Keratinocyte (primary cell): Measurements from ENCODE around the gene TMC7. TPM values are rescaled to one million over a fixed set of nuclear protein-coding genes. Genes with fewer than 3 reads are reported as not detected.

ENCODE experiments used
- DNase-seq: peaks from one replicate; pipeline ENCODE4 v3.0.0-alpha.2; 2011; ENCODE audit warnings: low read depth, missing footprints, low spot score
- FAIRE-seq: peaks from 2 replicates; lab custom pipeline; 2011; peaks lifted over from hg19 to GRCh38; lab: Jason Lieb, UNC
- H2AFZ ChIP-seq: 2 replicates; pipeline ENCODE4 v1.6.0; 2012; ENCODE audit warnings: low read length, control low read depth, inconsistent platforms; ENCODE audit not compliant: control insufficient read depth
- H3K27ac ChIP-seq: 2 replicates; pipeline ENCODE4 v1.5.1; 2011; ENCODE audit warnings: low read length; ENCODE audit not compliant: control insufficient read depth, insufficient read depth
- H3K27me3 ChIP-seq: 3 replicates; pipeline ENCODE4 v1.6.0; 2011; ENCODE audit warnings: low read length; ENCODE audit not compliant: control insufficient read depth, insufficient read depth; ENCODE audit errors: extremely low read depth
- H3K36me3 ChIP-seq, 2 experiments: 2 replicates in 1 of 2; 3 replicates in 1 of 2; pipeline ENCODE4 v1.5.1; 2011; ENCODE audit warnings: low read length in 2 of 2, mild to moderate bottlenecking in 1 of 2; ENCODE audit not compliant: control insufficient read depth in 2 of 2, insufficient read depth in 2 of 2; ENCODE audit errors: extremely low read depth in 1 of 2
- H3K4me1 ChIP-seq: 3 replicates; pipeline ENCODE4 v1.5.1; 2011; ENCODE audit warnings: low read length; ENCODE audit not compliant: control insufficient read depth, insufficient read depth; ENCODE audit errors: extremely low read depth
- H3K4me2 ChIP-seq: 3 replicates; pipeline ENCODE4 v1.6.0; 2011; ENCODE audit warnings: low read depth, low read length; ENCODE audit not compliant: control insufficient read depth, insufficient read depth; ENCODE audit errors: extremely low read depth
- H3K4me3 ChIP-seq, 3 experiments: fragments of 200-600 bp in 1 of 3; sonication (generic) in 1 of 3; 2 replicates in 2 of 3; 3 replicates in 1 of 3; pipeline ENCODE4 v1.5.1; 2011 to 2016; ENCODE audit warnings: low read length in 3 of 3, mild to moderate bottlenecking in 3 of 3, control low read depth in 2 of 3, inconsistent platforms in 1 of 3, low read depth in 1 of 3, mixed read lengths in 1 of 3, mixed run types in 1 of 3, moderate library complexity in 1 of 3; ENCODE audit not compliant: control insufficient read depth in 2 of 3, insufficient read depth in 2 of 3; ENCODE audit errors: extremely low read depth in 1 of 3
- H3K79me2 ChIP-seq: 2 replicates; pipeline ENCODE4 v1.6.0; 2012; ENCODE audit warnings: low read length; ENCODE audit not compliant: control insufficient read depth, insufficient read depth
- H3K9ac ChIP-seq: 3 replicates; pipeline ENCODE4 v1.6.0; 2011; ENCODE audit warnings: low read length; ENCODE audit not compliant: control insufficient read depth, insufficient read depth; ENCODE audit errors: extremely low read depth
- H3K9me1 ChIP-seq: 3 replicates; pipeline ENCODE4 v1.6.0; 2011; ENCODE audit warnings: low read length; ENCODE audit not compliant: control insufficient read depth, insufficient read depth; ENCODE audit errors: extremely low read depth
- H3K9me3 ChIP-seq: 2 replicates; pipeline ENCODE4 v1.5.1; 2012; ENCODE audit warnings: low read depth, low read length; ENCODE audit not compliant: control insufficient read depth
- H4K20me1 ChIP-seq: 3 replicates; pipeline ENCODE4 v1.6.0; 2011; ENCODE audit warnings: low read length; ENCODE audit not compliant: control insufficient read depth, insufficient read depth; ENCODE audit errors: extremely low read depth
- EZH2 ChIP-seq: IDR thresholded peaks from one replicate; pipeline ENCODE4 v1.6.1; 2012; ENCODE audit warnings: inconsistent platforms, mild to moderate bottlenecking, low read length, moderate library complexity
- dilution Hi-C: fragments of 300-500 bp; cut with MboI; formaldehyde crosslinking; loops from one replicate; pipeline ENCODE4 v1.7.0; 2020; ENCODE audit warnings: low sequenced_read_pairs; ENCODE audit not compliant: extremely low pct_ligation_motif_present
- polyA plus RNA-seq, 5 experiments: library from polyadenylated mRNA; depleted of rRNA in 3 of 5; stranded (reverse) in 3 of 5; stranded (forward) in 1 of 5; unstranded in 1 of 5; fragments of >200 nt; gene quantifications; 1 replicate in 1 of 5; 2 replicates in 3 of 5; 3 replicates in 1 of 5; pipeline versions ENCODE4 v1.2.1 to v1.2.3, GENCODE V29; 2011 to 2012; ENCODE audit warnings: missing spikeins in 2 of 5, low read depth in 1 of 5, low replicate concordance in 1 of 5
- TF ChIP-seq, protein P1 (sequence below), 3 experiments: IDR thresholded peaks in 1 of 3; conservative IDR thresholded peaks in 1 of 3; optimal IDR thresholded peaks in 1 of 3; 2 replicates in 2 of 3; 3 replicates in 1 of 3; pipeline versions ENCODE3 to v1.5.1; 2011; ENCODE audit warnings: low read length in 3 of 3, mild to moderate bottlenecking in 3 of 3, moderate library complexity in 2 of 3, control low read depth in 1 of 3, inconsistent platforms in 1 of 3; ENCODE audit not compliant: insufficient read depth in 2 of 3; ENCODE audit errors: extremely low read depth in 1 of 3

TMC7 gene
- polyA plus RNA-seq, 1 donor (not counting 4 experiments of a cell fraction or from before 2014, with no cell fraction given) = 8.5 TPM

DNA sequence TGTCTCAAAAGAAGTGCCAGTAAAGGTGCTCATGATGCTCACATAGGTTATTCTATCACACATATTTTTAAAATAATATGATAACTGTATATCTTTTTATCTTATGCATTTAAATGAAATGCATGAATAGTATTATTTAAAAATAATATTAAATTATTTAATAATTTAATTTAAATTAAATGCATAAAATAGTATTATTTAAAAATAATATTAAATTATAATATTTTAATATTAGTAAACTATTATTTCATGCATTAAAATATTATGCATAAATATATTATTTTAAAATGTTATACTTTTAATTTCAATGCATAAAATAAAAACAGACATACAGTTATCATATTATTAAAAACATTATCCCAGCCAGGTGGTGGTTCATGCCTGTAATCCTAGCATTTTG, 33.4 kb downstream of the TMC7 start:
- H4K20me1 ChIP-seq = no peaks in the 10 kb centered on the region

GRCh38 chr16:19020689-19021088, 37.0 kb downstream of the TMC7 start:
- Histone ChIP-seq H3K27ac (no peak overlapping the region), H3K9me1 (no peaks in the 10 kb centered on the region), H2AFZ (no peak overlapping the region), H3K36me3 (peaks cover 4 to 6% of the 10 kb centered on the region in 2 experiments), H3K4me2 (no peak overlapping the region), H4K20me1 (no peaks in the 10 kb centered on the region), H3K27me3 (no peaks in the 10 kb centered on the region), H3K9ac (no peak overlapping the region), H3K4me1 (no peaks in the 10 kb centered on the region), H3K4me3 (no peak overlapping the region), H3K9me3 (no peaks in the 10 kb centered on the region), H3K79me2 (no peaks in the 10 kb centered on the region)
- FAIRE-seq (no peak), DNase-seq (no peak)
- no peak for TF ChIP-seq EZH2
- TF ChIP-seq, protein P1, sequence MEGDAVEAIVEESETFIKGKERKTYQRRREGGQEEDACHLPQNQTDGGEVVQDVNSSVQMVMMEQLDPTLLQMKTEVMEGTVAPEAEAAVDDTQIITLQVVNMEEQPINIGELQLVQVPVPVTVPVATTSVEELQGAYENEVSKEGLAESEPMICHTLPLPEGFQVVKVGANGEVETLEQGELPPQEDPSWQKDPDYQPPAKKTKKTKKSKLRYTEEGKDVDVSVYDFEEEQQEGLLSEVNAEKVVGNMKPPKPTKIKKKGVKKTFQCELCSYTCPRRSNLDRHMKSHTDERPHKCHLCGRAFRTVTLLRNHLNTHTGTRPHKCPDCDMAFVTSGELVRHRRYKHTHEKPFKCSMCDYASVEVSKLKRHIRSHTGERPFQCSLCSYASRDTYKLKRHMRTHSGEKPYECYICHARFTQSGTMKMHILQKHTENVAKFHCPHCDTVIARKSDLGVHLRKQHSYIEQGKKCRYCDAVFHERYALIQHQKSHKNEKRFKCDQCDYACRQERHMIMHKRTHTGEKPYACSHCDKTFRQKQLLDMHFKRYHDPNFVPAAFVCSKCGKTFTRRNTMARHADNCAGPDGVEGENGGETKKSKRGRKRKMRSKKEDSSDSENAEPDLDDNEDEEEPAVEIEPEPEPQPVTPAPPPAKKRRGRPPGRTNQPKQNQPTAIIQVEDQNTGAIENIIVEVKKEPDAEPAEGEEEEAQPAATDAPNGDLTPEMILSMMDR (optimal IDR thresholded peaks at IDR 0.05 in 1 of 3, IDR thresholded peaks at IDR 0.05 in 1 of 3, conservative IDR thresholded peaks at IDR 0.05 in 1 of 3; ENCODE audit: extremely low read depth in 1 of 3, insufficient read depth in 2 of 3, low read length in 3 of 3) = no peak
- dilution Hi-C loops = no loop called here

More for the DNA sequence above, 33.4 kb downstream of the TMC7 start:
- H2AFZ ChIP-seq = no peak overlapping the region
- no peak overlapping the region for H3K4me3 ChIP-seq
- DNase-seq = no peak
- no peak for TF ChIP-seq EZH2
- TF ChIP-seq, protein P1 (optimal IDR thresholded peaks at IDR 0.05 in 1 of 3, IDR thresholded peaks at IDR 0.05 in 1 of 3, conservative IDR thresholded peaks at IDR 0.05 in 1 of 3; ENCODE audit: extremely low read depth in 1 of 3, insufficient read depth in 2 of 3, low read length in 3 of 3) = no peak
- no peaks in the 10 kb centered on the region for H3K79me2 ChIP-seq
- H3K9me1 ChIP-seq = no peaks in the 10 kb centered on the region
- dilution Hi-C loops = no loop called here
- no peak overlapping the region for H3K9ac ChIP-seq
- H3K27ac ChIP-seq = no peak overlapping the region
- no peak for FAIRE-seq
- no peaks in the 10 kb centered on the region for H3K9me3 ChIP-seq
- H3K36me3 ChIP-seq = peaks cover 6 to 8% of the 10 kb centered on the region in 2 experiments
- H3K4me2 ChIP-seq = no peak overlapping the region
- H3K27me3 ChIP-seq = no peaks in the 10 kb centered on the region
- H3K4me1 ChIP-seq = no peaks in the 10 kb centered on the region
